Fibroblast of skin of back (primary cell): Measurements from ENCODE around the gene ATP5IF1.

Experiments
- DNase-seq: peaks from one replicate; pipeline ENCODE4 v3.0.0-alpha.2; 2013

The ATP5IF1 gene

GRCh38 chr1:28266920-28267322, 31.0 kb downstream of the ATP5IF1 start:
- no peak for DNase-seq

GRCh38 chr1:28267633-28268032, 31.7 kb downstream of the ATP5IF1 start:
- no peak for DNase-seq

GRCh38 chr1:28269529-28269928, 33.6 kb downstream of the ATP5IF1 start:
- DNase-seq: no peak

- DNase-seq: no peak
Observed at GRCh38 chr1:28272215-28272852, 36.4 kb downstream of the ATP5IF1 start.

GRCh38 chr1:28273216-28273860, 37.4 kb downstream of the ATP5IF1 start:
- DNase-seq: no peak

- DNase-seq: no peak
Observed at GRCh38 chr1:28278763-28279162, 42.8 kb downstream of the ATP5IF1 start.

- no peak for DNase-seq
Observed at GRCh38 chr1:28279721-28280120, 43.8 kb downstream of the ATP5IF1 start.

GRCh38 chr1:28280501-28280900, 44.6 kb downstream of the ATP5IF1 start:
- DNase-seq: no peak

- DNase-seq: no peak
Observed at GRCh38 chr1:28280977-28281381, 45.1 kb downstream of the ATP5IF1 start.

- DNase-seq: no peak
Observed at GRCh38 chr1:28281608-28282425, 45.9 kb downstream of the ATP5IF1 start.

- no peak for DNase-seq
Observed at GRCh38 chr1:28282426-28283407, 46.8 kb downstream of the ATP5IF1 start.

- no peak for DNase-seq
Observed at GRCh38 chr1:28286111-28286510, 50.2 kb downstream of the ATP5IF1 start.
